C4-2B (cell line): ENCODE data around the gene AGBL1.

Experiments used
- H3K27ac ChIP-seq: fragments of 450-650 bp; 2 replicates; pipeline ENCODE4 v1.5.1; 2017
- CTCF ChIP-seq: fragments of 450-650 bp; conservative IDR thresholded peaks from 2 replicates; pipeline ENCODE4 v1.5.1; 2017; ENCODE audit warnings: mild to moderate bottlenecking
- ZFX ChIP-seq: fragments of 450-650 bp; IDR thresholded peaks from 2 replicates; pipeline ENCODE4 v1.6.1; 2017

Gene AGBL1

GRCh38 chr15:86296769-86297168 lies 217.1 kb downstream of the AGBL1 start:
- TF ChIP-seq ZFX (no peak), CTCF (no peak)
- no peak overlapping the region for H3K27ac ChIP-seq

GRCh38 chr15:86300390-86301125 lies 220.9 kb downstream of the AGBL1 start:
- no peak overlapping the region for H3K27ac ChIP-seq
- TF ChIP-seq CTCF (no peak), ZFX (no peak)

GRCh38 chr15:86311568-86312280 lies 232.1 kb downstream of the AGBL1 start:
- TF ChIP-seq ZFX (no peak), CTCF (no peak)
- no peak overlapping the region for H3K27ac ChIP-seq

GRCh38 chr15:86312486-86312885 lies 232.8 kb downstream of the AGBL1 start:
- TF ChIP-seq CTCF (no peak), ZFX (no peak)

GRCh38 chr15:86316216-86316615 lies 236.5 kb downstream of the AGBL1 start:
- no peak overlapping the region for H3K27ac ChIP-seq
- TF ChIP-seq ZFX (no peak), CTCF (no peak)

More at GRCh38 chr15:86312486-86312885, 232.8 kb downstream of the AGBL1 start:
- no peak overlapping the region for H3K27ac ChIP-seq

- H3K27ac ChIP-seq, result no peak overlapping the region
- TF ChIP-seq CTCF (no peak), ZFX (no peak)
Observed at GRCh38 chr15:86316726-86317383, 237.2 kb downstream of the AGBL1 start.

GRCh38 chr15:86317384-86317740 lies 237.7 kb downstream of the AGBL1 start:
- TF ChIP-seq CTCF (no peak), ZFX (no peak)

More at GRCh38 chr15:86317384-86317740, 237.7 kb downstream of the AGBL1 start:
- no peak overlapping the region for H3K27ac ChIP-seq
